Upper lobe of left lung (tissue), 6 donors: ENCODE data around the gene NUP214. TPM values are rescaled to one million over a fixed set of nuclear protein-coding genes. Genes with fewer than 3 reads are reported as not detected.

ENCODE experiments used
- ATAC-seq, 2 donors: fragments of 200-7000 bp; cut with Tn5 transposase; one replicate each; pipeline ENCODE4 v1.9.1; 2022; ENCODE audit warnings: mild to moderate bottlenecking in 2 of 2, moderate library complexity in 2 of 2; ENCODE audit not compliant: low FRiP score in 2 of 2
- DNase-seq, 2 donors: peaks; one replicate each; pipeline ENCODE4 v3.0.0-alpha.2; 2019 to 2020
- H3K27ac ChIP-seq, 4 donors: fragments of 200-600 bp; sonication (generic); one replicate each; pipeline ENCODE4 v1.5.1; 2016 to 2019
- H3K27me3 ChIP-seq, 4 donors: fragments of 200-600 bp; sonication (generic); one replicate each; pipeline ENCODE4 v1.5.1; 2017 to 2019
- H3K36me3 ChIP-seq, 4 donors: fragments of 200-600 bp; sonication (generic); one replicate each; pipeline ENCODE4 v1.5.1; 2016 to 2019
- H3K4me1 ChIP-seq, 4 donors: fragments of 200-600 bp; sonication (generic); one replicate each; pipeline ENCODE4 v1.5.1; 2018 to 2019
- H3K4me3 ChIP-seq, 4 donors: fragments of 200-600 bp; sonication (generic); one replicate each; pipeline ENCODE4 v1.5.1; 2017 to 2019; ENCODE audit warnings: mild to moderate bottlenecking in 2 of 4, moderate library complexity in 1 of 4
- H3K9me3 ChIP-seq, 4 donors: fragments of 200-600 bp; sonication (generic); one replicate each; pipeline ENCODE4 v1.5.1; 2018 to 2019
- CTCF ChIP-seq, 6 experiments: fragments of 450-650 bp in 4 of 6; fragments of 200-600 bp in 2 of 6; sonication (generic) in 2 of 6; IDR thresholded peaks; one replicate each; pipeline ENCODE4 v1.5.1; 2016 to 2019; ENCODE audit warnings: antibody characterized with exemption in 6 of 6
- EP300 ChIP-seq, 4 donors: sonication (generic); formaldehyde crosslinking; IDR thresholded peaks; one replicate each; pipeline ENCODE4 v1.5.1; 2017; ENCODE audit warnings: antibody characterized with exemption in 4 of 4, control low read depth in 2 of 4
- POLR2A ChIP-seq, 4 donors: fragments of 450-650 bp; IDR thresholded peaks; one replicate each; pipeline ENCODE4 v1.5.1; 2016 to 2017; ENCODE audit warnings: antibody characterized with exemption in 4 of 4, mild to moderate bottlenecking in 2 of 4
- POLR2AphosphoS5 ChIP-seq, 2 donors: sonication (generic); formaldehyde crosslinking; IDR thresholded peaks; one replicate each; pipeline ENCODE4 v1.5.1; 2017; ENCODE audit warnings: antibody characterized with exemption in 2 of 2
- WGBS, 2 donors: methylation state at CpG; one replicate each; pipeline ENCODE4 v1.1.5; 2017 to 2018; 5-methylcytosine and 5-hydroxymethylcytosine counted together
- total RNA-seq, 6 donors: library from RNA; depleted of rRNA in 4 of 6; stranded (reverse); fragments of >200 nt in 4 of 6; gene quantifications; one replicate each; pipeline versions ENCODE4 v1.1.0 to v1.2.1, GENCODE V29; 2016 to 2021
- donor health status: DM: no; HTN: no; CAD: no; lungs with moderate emphysema.
- donor health status: DM: no; HTN: yes; CAD: no; lungs with severe emphysema.

NUP214 gene
- 100 to 1,000 TPM in 1 of 6 donors, 10 to 100 TPM in 5; 35.3 to 113 (median 44.3) TPM for total RNA-seq

DNA sequence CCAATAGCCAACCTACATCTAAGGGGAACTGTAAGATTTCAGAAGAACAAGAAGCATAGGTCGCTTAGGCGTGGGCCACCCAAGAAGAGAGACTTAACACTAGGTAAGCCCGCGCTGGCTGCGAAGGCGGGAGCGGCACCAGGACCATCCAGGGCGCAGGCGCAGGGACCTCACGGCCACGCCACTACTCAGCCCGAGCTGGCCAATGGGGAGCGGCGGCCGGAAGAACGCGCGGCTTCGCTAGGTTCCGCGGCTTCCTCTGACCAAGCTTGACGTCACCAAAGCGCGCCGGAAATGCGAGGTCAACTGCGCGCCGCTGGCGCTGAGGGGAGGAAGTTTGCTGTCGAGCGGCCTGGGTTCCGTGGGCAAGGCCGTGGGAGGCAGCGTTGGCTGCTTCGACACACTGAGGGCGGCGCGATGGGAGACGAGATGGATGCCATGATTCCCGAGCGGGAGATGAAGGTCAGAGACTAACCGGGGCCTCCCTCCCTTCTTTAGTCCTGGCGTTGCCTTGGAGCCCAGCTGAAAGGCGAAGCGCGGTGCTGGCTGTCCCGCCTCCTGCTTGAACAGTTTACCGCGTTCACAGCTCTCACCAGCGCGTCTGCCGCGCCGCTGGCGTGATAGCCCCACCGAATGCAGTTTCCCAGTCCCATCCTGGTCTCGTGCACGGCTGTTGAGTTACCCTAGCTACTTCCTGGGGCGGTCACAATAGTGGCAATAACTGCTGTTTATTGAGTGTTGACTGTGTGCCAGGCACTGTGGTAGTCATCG is at the start of gene NUP214:
TSS of gene NUP214 (plus strand) at position 299 of the 771 bp plus-strand sequence. CDS start at position 418, 119 bp downstream.
- 0% methylated on average over 5 to 53 of the region's 61 CpGs for WGBS, 2 donors
- peak within 1 kb of the TSS; percentile 83 to 92 (median 87) for H3K27ac ChIP-seq
- TF ChIP-seq POLR2A (IDR thresholded peaks at IDR 0.05): peak in 3 of 4 donors; percentile 82 to 91 (median 90)
- peak; percentile 99 to 100 for TF ChIP-seq POLR2AphosphoS5 (IDR thresholded peaks at IDR 0.05)
- TF ChIP-seq EP300 (IDR thresholded peaks at IDR 0.05): peak in 1 of 4 donors; percentile 91
- peak in 3 of 6 experiments; percentile 13 to 52 (median 30) for TF ChIP-seq CTCF (IDR thresholded peaks at IDR 0.05)
- DNase-seq (peak; percentile 99 to 100), ATAC-seq (peak; percentile 99 to 100)
- peak within 1 kb of the TSS; percentile 68 to 99 (median 84) for H3K4me3 ChIP-seq
- H3K4me1 ChIP-seq: peaks cover 14 to 18% (median 16%) of the 10 kb centered on the region in 4 donors
- peaks cover 16 to 33% (median 27%) of the 10 kb centered on the region in 4 donors for H3K36me3 ChIP-seq
- no peaks in the 10 kb centered on the region for H3K9me3 ChIP-seq
- no peaks in the 10 kb centered on the region for H3K27me3 ChIP-seq

- Histone ChIP-seq H3K9me3 (no peaks in the 10 kb centered on the region), H3K27ac (no peak overlapping the region), H3K4me3 (no peak overlapping the region), H3K36me3 (no peaks in the 10 kb centered on the region), H3K27me3 (no peaks in the 10 kb centered on the region), H3K4me1 (no peaks in the 10 kb centered on the region)
- DNase-seq (no peak), ATAC-seq (no peak)
- TF ChIP-seq EP300 (IDR thresholded peaks at IDR 0.05) (no peak), POLR2AphosphoS5 (IDR thresholded peaks at IDR 0.05) (no peak), CTCF (IDR thresholded peaks at IDR 0.05) (no peak), POLR2A (IDR thresholded peaks at IDR 0.05) (no peak)
- WGBS, 2 donors: 60 to 65% methylated on average over 9 to 15 of the region's 15 CpGs
Measured at GRCh38 chr9:131076347-131077195, 48.8 kb upstream of the NUP214 start.

GRCh38 chr9:131078427-131079366 is 46.7 kb upstream of the NUP214 start:
- DNase-seq (no peak), ATAC-seq (no peak)
- Histone ChIP-seq H3K9me3 (no peaks in the 10 kb centered on the region), H3K4me3 (no peak overlapping the region), H3K4me1 (no peaks in the 10 kb centered on the region), H3K27ac (no peak overlapping the region), H3K36me3 (no peaks in the 10 kb centered on the region), H3K27me3 (no peaks in the 10 kb centered on the region)
- WGBS, 2 donors: 86 to 87% methylated on average over 12 to 14 of the region's 17 CpGs
- TF ChIP-seq CTCF (IDR thresholded peaks at IDR 0.05): no peak

DNA sequence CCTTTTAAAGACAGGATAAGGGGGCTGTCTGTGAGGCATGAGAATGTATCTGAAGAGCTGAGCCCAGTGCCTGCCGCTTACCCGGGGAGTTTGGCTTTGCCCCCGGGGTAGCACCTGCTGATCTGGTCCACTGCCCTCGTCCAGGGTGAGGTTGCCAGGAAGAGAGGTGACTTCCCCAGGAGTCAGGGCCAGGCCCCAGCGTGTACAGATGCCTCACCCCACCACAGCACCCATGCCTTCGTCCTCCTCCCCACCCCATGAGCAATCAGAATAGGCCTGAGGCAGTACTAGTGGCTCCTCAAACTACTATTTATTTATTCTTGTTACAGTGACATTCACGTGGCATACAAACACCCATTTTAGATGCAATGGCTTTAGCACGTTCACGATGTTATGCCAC is 44.8 kb upstream of the NUP214 start:
- 79 to 82% methylated on average over 4 to 9 of the region's 9 CpGs for WGBS, 2 donors
- TF ChIP-seq EP300 (IDR thresholded peaks at IDR 0.05): no peak
- no peak for TF ChIP-seq POLR2A (IDR thresholded peaks at IDR 0.05)
- TF ChIP-seq CTCF (IDR thresholded peaks at IDR 0.05): no peak
- no peak for TF ChIP-seq POLR2AphosphoS5 (IDR thresholded peaks at IDR 0.05)
- DNase-seq (no peak), ATAC-seq (no peak)
- no peak overlapping the region for H3K27ac ChIP-seq
- no peak overlapping the region for H3K4me3 ChIP-seq
- no peaks in the 10 kb centered on the region for H3K4me1 ChIP-seq
- no peaks in the 10 kb centered on the region for H3K9me3 ChIP-seq
- no peaks in the 10 kb centered on the region for H3K27me3 ChIP-seq
- no peaks in the 10 kb centered on the region for H3K36me3 ChIP-seq
